OCI-LY7 (cell line): ENCODE data around the gene MAML3. TPM values are rescaled to one million over a fixed set of nuclear protein-coding genes. Genes with fewer than 3 reads are reported as not detected.

ENCODE experiments used
- BruUV-seq: library from RNA; stranded (reverse); fragments of 400-500 nt; replicated peaks from 2 replicates; lab custom pipeline; 2021; lab: Mats Ljungman, UMichigan
- CTCF ChIA-PET: fragments of 300-600 bp; sonication (Branson Sonifier 250); formaldehyde crosslinking; loops from one replicate; lab custom pipeline; 2022; ENCODE audit warnings: antibody characterized with exemption; ENCODE audit not compliant: unreplicated experiment; lab: Charles Lee
- POLR2A ChIA-PET: fragments of 300-600 bp; sonication (Branson Sonifier 250); formaldehyde crosslinking; loops from one replicate; lab custom pipeline; 2022; ENCODE audit warnings: antibody characterized with exemption; lab: Charles Lee
- DNase-seq: peaks from one replicate; pipeline ENCODE4 v3.0.0-alpha.2; 2015; ENCODE audit warnings: low spot score
- H2AFZ ChIP-seq: fragments of 200-600 bp; sonication (generic), shearing (Covaris generic); 2 replicates; pipeline ENCODE4 v1.6.1; 2014; ENCODE audit warnings: mild to moderate bottlenecking, antibody characterized with exemption, low read length, moderate library complexity
- H3K27ac ChIP-seq: fragments of 200-600 bp; sonication (generic); 2 replicates; pipeline ENCODE4 v1.5.1; 2014; ENCODE audit warnings: mixed run types, low read depth, mild to moderate bottlenecking, moderate library complexity, low read length, inconsistent platforms; ENCODE audit not compliant: poor library complexity, severe bottlenecking
- H3K36me3 ChIP-seq: fragments of 200-600 bp; sonication (generic); 2 replicates; pipeline ENCODE4 v1.6.1; 2014; ENCODE audit warnings: mild to moderate bottlenecking, antibody characterized with exemption, low read length, moderate library complexity, mixed read lengths; ENCODE audit not compliant: insufficient read depth
- H3K4me1 ChIP-seq: fragments of 200-600 bp; sonication (generic); 2 replicates; pipeline ENCODE4 v1.5.1; 2014; ENCODE audit warnings: mild to moderate bottlenecking, low read length; ENCODE audit not compliant: insufficient read depth, poor library complexity, severe bottlenecking
- H3K4me2 ChIP-seq: fragments of 200-600 bp; sonication (generic); 2 replicates; pipeline ENCODE4 v1.6.1; 2014; ENCODE audit warnings: mild to moderate bottlenecking, low read length
- H3K4me3 ChIP-seq: fragments of 200-600 bp; sonication (generic); 2 replicates; pipeline ENCODE4 v1.5.1; 2014; ENCODE audit warnings: mild to moderate bottlenecking, low read depth, low read length; ENCODE audit not compliant: poor library complexity, severe bottlenecking
- H3K79me2 ChIP-seq: fragments of 200-600 bp; sonication (generic); 2 replicates; pipeline ENCODE4 v1.6.1; 2016; ENCODE audit warnings: low read depth, mild to moderate bottlenecking, low read length, moderate library complexity, mixed read lengths; ENCODE audit not compliant: insufficient read depth
- H3K9me2 ChIP-seq: fragments of 200-600 bp; sonication (generic); 2 replicates; pipeline ENCODE4 v1.6.1; 2016; ENCODE audit warnings: mild to moderate bottlenecking, low read length, mixed read lengths; ENCODE audit not compliant: insufficient read depth
- H3K9me3 ChIP-seq: fragments of 200-600 bp; sonication (generic); 2 replicates; pipeline ENCODE4 v1.6.1; 2014; ENCODE audit warnings: mild to moderate bottlenecking, mixed run types, low read length, mixed read lengths
- H4K20me1 ChIP-seq: fragments of 200-600 bp; sonication (generic); 2 replicates; pipeline ENCODE4 v1.6.1; 2014; ENCODE audit warnings: mild to moderate bottlenecking, antibody characterized with exemption, low read length, moderate library complexity, mixed read lengths; ENCODE audit not compliant: insufficient read depth
- CTCF ChIP-seq: fragments of 200-600 bp; sonication (generic); conservative IDR thresholded peaks from 2 replicates; pipeline ENCODE4 v1.5.1; 2014; ENCODE audit warnings: mild to moderate bottlenecking, antibody characterized with exemption, low read length, moderate library complexity, mixed read lengths
- EZH2phosphoT487 ChIP-seq: fragments of 200-600 bp; sonication (generic); IDR thresholded peaks from 2 replicates; pipeline ENCODE4 v1.6.1; 2018; ENCODE audit warnings: low read depth, borderline replicate concordance, mild to moderate bottlenecking, mixed run types, antibody characterized with exemption, low read length, moderate library complexity, mixed read lengths
- intact Hi-C: fragments of 100-400 bp; cut with micrococcal nuclease; formaldehyde crosslinking; loops from one replicate; pipeline ENCODE4 v1.10.0; 2022; ENCODE audit not compliant: unreplicated experiment
- total RNA-seq, 2 experiments: library from RNA; depleted of rRNA in 1 of 2; stranded (reverse); fragments of >200 nt in 1 of 2; shearing (Covaris generic) in 1 of 2; gene quantifications; 2 replicates each; pipeline ENCODE4 v1.2.3, GENCODE V29; 2014 to 2022

The MAML3 gene
- total RNA-seq, 2 experiments from 2014 or later, result 0.80 to 1.2 TPM

- H3K27ac ChIP-seq, result no peak overlapping the region
- CTCF ChIA-PET, result no interaction called here
- intact Hi-C loops, result no loop called here
- no peak overlapping the region for H3K4me3 ChIP-seq
- H2AFZ ChIP-seq, result no peak overlapping the region
- no peaks in the 10 kb centered on the region for H3K9me2 ChIP-seq
- no peaks in the 10 kb centered on the region for H3K79me2 ChIP-seq
- no peak overlapping the region for H3K4me2 ChIP-seq
- no peaks in the 10 kb centered on the region for H3K9me3 ChIP-seq
- POLR2A ChIA-PET, result no interaction called here
- H4K20me1 ChIP-seq, result no peaks in the 10 kb centered on the region; the same call in 1 of the 2 replicates
- no peak for TF ChIP-seq EZH2phosphoT487
- TF ChIP-seq CTCF, result no peak
- BruUV-seq, result no TSS peak
- DNase-seq, result no peak
- no peaks in the 10 kb centered on the region for H3K4me1 ChIP-seq
- H3K36me3 ChIP-seq, result no peaks in the 10 kb centered on the region
Measured at GRCh38 chr4:139933541-139933940, 220.4 kb downstream of the MAML3 start.

- no peaks in the 10 kb centered on the region; the same call in 1 of the 2 replicates for H4K20me1 ChIP-seq
- ChIA-PET CTCF (no interaction called here), POLR2A (no interaction called here)
- TF ChIP-seq EZH2phosphoT487, result no peak
- no peak for TF ChIP-seq CTCF
- H3K79me2 ChIP-seq, result no peaks in the 10 kb centered on the region
- H3K9me3 ChIP-seq, result no peaks in the 10 kb centered on the region
- H3K27ac ChIP-seq, result no peak overlapping the region
- no peak for DNase-seq
- H3K36me3 ChIP-seq, result no peaks in the 10 kb centered on the region
- BruUV-seq, result no TSS peak
- intact Hi-C loops, result no loop called here
- no peak overlapping the region for H3K4me2 ChIP-seq
- no peak overlapping the region for H2AFZ ChIP-seq
- no peak overlapping the region for H3K4me3 ChIP-seq
- no peaks in the 10 kb centered on the region for H3K4me1 ChIP-seq
- no peaks in the 10 kb centered on the region for H3K9me2 ChIP-seq
Measured at GRCh38 chr4:139933104-139933503, 220.9 kb downstream of the MAML3 start.

GRCh38 chr4:139924782-139925181 is 229.2 kb downstream of the MAML3 start:
- POLR2A ChIA-PET, result no interaction called here
- H4K20me1 ChIP-seq, result no peaks in the 10 kb centered on the region
- H3K4me3 ChIP-seq, result no peak overlapping the region
- no TSS peak for BruUV-seq
- DNase-seq, result no peak
- no peak for TF ChIP-seq EZH2phosphoT487
- TF ChIP-seq CTCF, result no peak
- no peaks in the 10 kb centered on the region for H3K79me2 ChIP-seq
- H3K4me2 ChIP-seq, result no peak overlapping the region
- H3K27ac ChIP-seq, result no peak overlapping the region
- intact Hi-C loops, result no loop called here
- H3K9me2 ChIP-seq, result no peaks in the 10 kb centered on the region
- no peaks in the 10 kb centered on the region for H3K36me3 ChIP-seq
- no peaks in the 10 kb centered on the region for H3K4me1 ChIP-seq
- no peaks in the 10 kb centered on the region for H3K9me3 ChIP-seq
- H2AFZ ChIP-seq, result no peak overlapping the region
- CTCF ChIA-PET, result no interaction called here
